Testis (tissue), 3 donors: ENCODE results near the gene DDX25. TPM values are rescaled to one million over a fixed set of nuclear protein-coding genes. Genes with fewer than 3 reads are reported as not detected.

Source experiments
- DNase-seq: peaks from one replicate; pipeline ENCODE4 v3.0.0-alpha.2; 2019
- H3K27ac ChIP-seq, 2 donors: fragments of 200-600 bp; sonication (generic); one replicate each; pipeline ENCODE4 v1.5.1; 2019
- H3K27me3 ChIP-seq: fragments of 200-600 bp; sonication (generic); one replicate; pipeline ENCODE4 v1.5.1; 2019
- H3K36me3 ChIP-seq: fragments of 200-600 bp; sonication (generic); one replicate; pipeline ENCODE4 v1.5.1; 2017; ENCODE audit warnings: low read depth; ENCODE audit errors: missing control alignments
- H3K4me1 ChIP-seq: fragments of 200-600 bp; sonication (generic); one replicate; pipeline ENCODE4 v1.5.1; 2019
- H3K4me3 ChIP-seq, 2 donors: fragments of 200-600 bp; sonication (generic); one replicate each; pipeline ENCODE4 v1.5.1; 2017 to 2019
- H3K9me3 ChIP-seq: fragments of 200-600 bp; sonication (generic); one replicate; pipeline ENCODE4 v1.5.1; 2017
- POLR2A ChIP-seq: fragments of 450-650 bp; IDR thresholded peaks from one replicate; pipeline ENCODE4 v1.6.1; 2017; ENCODE audit warnings: antibody characterized with exemption, mild to moderate bottlenecking, moderate library complexity
- WGBS, 2 donors: methylation state at CpG; one replicate each; pipeline ENCODE4 v1.1.5; 2018; 5-methylcytosine and 5-hydroxymethylcytosine counted together
- intact Hi-C: fragments of 100-400 bp; cut with DNase I; formaldehyde crosslinking; loops from one replicate; pipeline ENCODE4 v1.15.1; 2023; ENCODE audit warnings: low total_unique reads
- polyA plus RNA-seq: library from polyadenylated mRNA; stranded (reverse); fragments of 350-450 nt; fragmentation: Illumina TruSeq; extraction: RNeasy Lipid Tissue Mini Kit (QIAGEN cat#74804); gene quantifications from one replicate; pipeline ENCODE4 v1.2.3, GENCODE V29; 2014; ENCODE audit warnings: low read depth, low replicate concordance; ENCODE audit not compliant: insufficient read depth
- total RNA-seq, 2 donors: library from RNA; depleted of rRNA; stranded (reverse); fragments of >200 nt; gene quantifications; one replicate each; pipeline ENCODE4 v1.2.3, GENCODE V29; 2016
- TF ChIP-seq, protein P1 (sequence below), 3 experiments: fragments of 450-650 bp in 2 of 3; fragments of 200-600 bp in 1 of 3; sonication (generic) in 1 of 3; IDR thresholded peaks; one replicate each; pipeline ENCODE4 v1.5.1; 2016 to 2019; ENCODE audit warnings: antibody characterized with exemption in 3 of 3, mild to moderate bottlenecking in 2 of 3, moderate library complexity in 1 of 3

Gene DDX25
- total and polyA plus RNA-seq, 3 donors from 2014 or later: 46.4 to 257 (median 53.8) TPM

DNA sequence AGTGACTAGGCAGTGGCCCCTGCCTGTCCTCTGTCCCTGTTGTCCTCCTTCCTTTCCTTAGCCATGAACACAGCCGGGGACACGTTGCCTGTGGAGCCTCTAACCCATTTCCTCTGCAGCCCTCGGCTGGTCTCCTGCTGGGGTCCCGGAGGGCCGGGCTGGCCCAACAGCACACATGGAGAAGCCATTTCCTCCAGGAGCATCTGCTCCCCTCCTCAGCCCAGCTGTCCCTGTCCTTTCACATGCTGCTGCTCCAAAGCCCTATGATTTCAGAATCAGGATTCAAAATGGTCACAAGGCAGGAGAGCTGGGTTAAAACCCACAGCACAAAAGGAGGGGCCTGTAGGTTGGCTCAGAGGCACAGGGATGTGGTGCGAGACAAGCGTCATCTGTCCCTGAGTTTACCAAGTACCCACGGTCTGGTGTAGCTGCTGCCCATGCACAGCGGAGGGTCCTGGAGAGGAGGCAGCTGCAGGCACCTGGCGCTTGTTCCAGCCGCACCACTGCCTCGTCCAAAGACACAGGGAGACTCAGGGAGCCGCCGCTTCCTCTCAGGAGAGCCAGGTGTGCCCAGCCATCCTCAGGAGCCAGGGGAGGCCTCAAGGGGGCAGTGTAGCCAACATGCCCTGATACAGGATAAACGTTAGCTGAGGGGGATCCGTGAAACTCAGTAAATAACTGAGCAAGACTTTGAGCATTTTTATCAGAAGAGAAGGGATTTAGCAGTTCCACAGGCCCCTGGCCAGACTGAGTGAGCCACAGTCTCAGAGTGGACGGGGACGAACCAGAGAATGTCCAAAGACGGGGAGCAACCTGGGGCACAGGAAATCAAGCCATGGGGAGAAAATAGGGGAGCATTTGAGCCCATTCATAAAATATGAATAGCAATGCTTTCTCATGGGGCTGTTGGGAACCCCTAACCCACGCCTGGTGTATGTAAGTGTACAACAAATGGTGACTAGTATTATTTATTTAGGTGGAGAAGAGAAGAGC, 37.6 kb downstream of the DDX25 start:
- WGBS, 2 donors: 60 to 66% methylated on average over 17 to 20 of the region's 20 CpGs
- intact Hi-C loops: no loop called here

DNA sequence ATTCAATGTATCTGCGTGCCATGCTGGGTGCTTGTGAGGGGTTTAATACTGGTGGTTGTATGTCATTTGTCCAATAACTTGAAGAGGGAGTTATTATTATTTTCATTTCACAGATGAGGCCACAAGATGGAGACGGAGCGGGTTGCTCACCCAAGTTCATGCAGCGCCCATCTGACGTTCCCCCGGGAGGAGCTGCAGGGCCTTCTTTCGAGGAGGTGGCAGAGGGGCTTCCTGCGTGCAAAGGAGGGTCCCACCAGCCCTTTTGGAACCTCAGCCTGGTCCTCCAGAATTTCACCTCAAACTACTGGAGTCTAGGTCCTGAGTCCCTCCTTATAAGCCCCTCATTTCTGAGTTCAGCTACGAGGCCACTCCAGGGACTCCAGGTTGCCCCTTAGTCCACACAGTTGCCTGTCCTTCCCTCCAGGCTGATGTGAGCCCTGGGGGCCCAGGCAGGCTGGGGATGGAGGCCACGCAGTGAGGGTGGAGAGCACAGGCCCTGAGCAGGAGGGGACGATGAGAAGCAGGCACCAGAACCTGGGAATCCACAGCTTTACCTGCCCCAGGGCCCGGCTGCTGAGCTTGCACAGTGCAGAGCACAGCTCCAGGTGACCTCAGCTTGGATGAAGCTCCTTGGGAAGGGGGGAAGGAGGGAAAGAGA, 38.6 kb downstream of the DDX25 start:
- H3K36me3 ChIP-seq: no peaks in the 10 kb centered on the region
- intact Hi-C loops: no loop called here
- H3K4me3 ChIP-seq: no peak overlapping the region
- H3K4me1 ChIP-seq: no peaks in the 10 kb centered on the region
- TF ChIP-seq, protein P1, sequence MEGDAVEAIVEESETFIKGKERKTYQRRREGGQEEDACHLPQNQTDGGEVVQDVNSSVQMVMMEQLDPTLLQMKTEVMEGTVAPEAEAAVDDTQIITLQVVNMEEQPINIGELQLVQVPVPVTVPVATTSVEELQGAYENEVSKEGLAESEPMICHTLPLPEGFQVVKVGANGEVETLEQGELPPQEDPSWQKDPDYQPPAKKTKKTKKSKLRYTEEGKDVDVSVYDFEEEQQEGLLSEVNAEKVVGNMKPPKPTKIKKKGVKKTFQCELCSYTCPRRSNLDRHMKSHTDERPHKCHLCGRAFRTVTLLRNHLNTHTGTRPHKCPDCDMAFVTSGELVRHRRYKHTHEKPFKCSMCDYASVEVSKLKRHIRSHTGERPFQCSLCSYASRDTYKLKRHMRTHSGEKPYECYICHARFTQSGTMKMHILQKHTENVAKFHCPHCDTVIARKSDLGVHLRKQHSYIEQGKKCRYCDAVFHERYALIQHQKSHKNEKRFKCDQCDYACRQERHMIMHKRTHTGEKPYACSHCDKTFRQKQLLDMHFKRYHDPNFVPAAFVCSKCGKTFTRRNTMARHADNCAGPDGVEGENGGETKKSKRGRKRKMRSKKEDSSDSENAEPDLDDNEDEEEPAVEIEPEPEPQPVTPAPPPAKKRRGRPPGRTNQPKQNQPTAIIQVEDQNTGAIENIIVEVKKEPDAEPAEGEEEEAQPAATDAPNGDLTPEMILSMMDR (IDR thresholded peaks at IDR 0.05): no peak
- TF ChIP-seq POLR2A: no peak
- no peaks in the 10 kb centered on the region for H3K27me3 ChIP-seq
- no peak for DNase-seq
- H3K27ac ChIP-seq: no peak overlapping the region
- no peaks in the 10 kb centered on the region for H3K9me3 ChIP-seq
- WGBS, 2 donors: 95% methylated on average over 12 of the region's 12 CpGs

More for the DNA sequence above, 37.6 kb downstream of the DDX25 start:
- Histone ChIP-seq H3K4me1 (no peaks in the 10 kb centered on the region), H3K4me3 (no peak overlapping the region), H3K27me3 (no peaks in the 10 kb centered on the region), H3K9me3 (no peaks in the 10 kb centered on the region), H3K36me3 (no peaks in the 10 kb centered on the region), H3K27ac (no peak overlapping the region)
- DNase-seq: peak; percentile 63
- TF ChIP-seq POLR2A: no peak
- TF ChIP-seq, protein P1 (IDR thresholded peaks at IDR 0.05): peak in 2 of 3 experiments; percentile 13 to 30

DNA sequence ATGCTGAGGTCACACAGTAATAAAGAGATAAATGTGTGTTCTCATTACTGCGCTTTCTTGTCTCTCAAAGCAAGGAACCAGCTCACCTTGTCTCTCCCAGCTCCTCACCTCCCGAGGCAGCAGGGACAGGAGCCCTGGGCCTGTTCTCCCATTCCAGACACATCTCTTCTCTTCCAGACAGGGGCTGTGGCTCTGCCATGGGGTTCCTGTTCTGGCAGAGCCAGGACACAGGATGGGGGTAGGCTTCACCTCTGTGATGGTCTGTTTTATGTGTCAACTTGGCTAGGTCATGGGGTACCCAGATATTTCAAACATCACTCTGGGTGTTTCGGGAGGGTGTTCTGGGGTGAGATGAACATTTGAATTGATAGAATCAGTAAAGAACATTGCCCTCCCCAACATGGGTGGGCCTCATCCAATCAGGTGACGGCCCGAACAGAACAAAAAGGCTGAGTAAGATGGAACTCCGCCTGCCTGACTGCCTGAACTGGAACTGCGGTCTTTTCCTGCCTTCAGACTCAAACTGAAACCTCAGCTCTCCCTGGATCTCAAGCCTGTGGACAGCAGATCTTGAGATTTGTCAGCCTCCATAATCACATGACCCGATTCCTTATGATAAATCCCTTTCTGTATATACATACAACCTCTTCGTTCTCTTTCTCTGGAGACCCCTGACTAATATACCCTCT, 39.5 kb downstream of the DDX25 start:
- WGBS, 2 donors: 91 to 95% methylated on average over 6 to 9 of the region's 9 CpGs
- no peaks in the 10 kb centered on the region for H3K9me3 ChIP-seq
- no peak overlapping the region for H3K4me3 ChIP-seq
- H3K27ac ChIP-seq: no peak overlapping the region
- TF ChIP-seq POLR2A: no peak
- TF ChIP-seq, protein P1 (IDR thresholded peaks at IDR 0.05): no peak
- DNase-seq: no peak
- no peaks in the 10 kb centered on the region for H3K27me3 ChIP-seq
- H3K36me3 ChIP-seq: no peaks in the 10 kb centered on the region
- intact Hi-C loops: no loop called here
- no peaks in the 10 kb centered on the region for H3K4me1 ChIP-seq

DNA sequence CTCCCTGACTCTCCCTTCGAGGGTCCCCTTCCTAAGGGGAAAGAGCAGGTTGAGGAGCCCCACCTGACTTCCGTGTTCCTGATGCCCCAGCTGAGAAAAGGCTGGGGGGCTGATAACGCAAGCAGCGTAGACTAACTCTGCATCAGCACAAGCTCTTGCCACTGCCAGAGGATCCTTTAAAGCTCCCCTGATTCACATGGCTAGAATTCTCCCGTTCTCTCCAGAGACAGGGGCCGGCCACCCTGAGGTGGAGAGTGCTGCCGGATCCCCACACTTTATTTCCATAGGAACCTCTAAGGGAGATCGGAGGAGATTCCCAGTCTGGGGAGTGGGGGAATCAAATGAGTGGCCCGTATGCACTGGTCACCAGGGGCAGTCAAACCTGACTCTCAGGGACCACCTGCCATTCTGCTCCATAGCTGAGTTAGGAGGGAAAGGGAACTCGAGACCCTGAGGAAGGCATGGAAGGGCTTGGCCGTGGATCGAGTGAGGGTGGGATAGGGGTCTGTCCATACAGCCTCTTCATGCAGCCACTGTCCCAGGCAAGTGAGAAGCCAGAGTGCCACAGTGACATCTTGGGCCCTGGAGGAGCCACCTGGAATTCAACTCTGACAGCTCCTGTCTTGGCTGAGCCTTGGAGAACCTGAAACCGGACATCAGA, 40.2 kb downstream of the DDX25 start:
- Histone ChIP-seq H3K27ac (no peak overlapping the region), H3K4me3 (no peak overlapping the region), H3K27me3 (no peaks in the 10 kb centered on the region), H3K36me3 (no peaks in the 10 kb centered on the region), H3K9me3 (no peaks in the 10 kb centered on the region), H3K4me1 (no peaks in the 10 kb centered on the region)
- intact Hi-C loops: no loop called here
- no peak for DNase-seq
- 93% methylated on average over 10 to 13 of the region's 13 CpGs for WGBS, 2 donors
- TF ChIP-seq POLR2A: no peak
- TF ChIP-seq, protein P1 (IDR thresholded peaks at IDR 0.05): no peak
